ENCODE measurements around the gene ZNF491.

The ZNF491 gene

GRCh38 chr19:11856596-11857250, 58.4 kb downstream of the ZNF491 start:
- no peak for DNase-seq (ENCODE audit: low spot score in 2 of 2)
- no peak overlapping the region for H3K4me3 Mint-ChIP-seq
- no peaks in the 10 kb centered on the region for H3K36me3 Mint-ChIP-seq (ENCODE audit: insufficient read depth)

More at GRCh38 chr19:11856596-11857250, 58.4 kb downstream of the ZNF491 start:
- H3K4me1 Mint-ChIP-seq = no peaks in the 10 kb centered on the region
- peaks cover 22% of the 10 kb centered on the region for H3K9me3 Mint-ChIP-seq
- no peak for ATAC-seq (replicated peaks; ENCODE audit: extremely low read depth, poor library complexity, severe bottlenecking)
- no peak overlapping the region for H3K27ac Mint-ChIP-seq (ENCODE audit: low read depth)
- H3K27me3 Mint-ChIP-seq = no peaks in the 10 kb centered on the region

All from central memory CD8-positive, alpha-beta T cell (primary cell).